Measurements from ENCODE around the gene NPTX1.

The NPTX1 gene

GRCh38 chr17:80429356-80430275, 46.8 kb downstream of the NPTX1 start:
- Histone ChIP-seq H3K9me3 (ENCODE audit: control insufficient read depth, insufficient read depth, low read length) (no peaks in the 10 kb centered on the region), H3K36me3 (ENCODE audit: insufficient read depth, low read length) (no peaks in the 10 kb centered on the region), H3K9ac (ENCODE audit: low read depth, low read length) (no peak overlapping the region), H3K4me1 (ENCODE audit: insufficient read depth, low read length) (no peaks in the 10 kb centered on the region; the same call in 1 of the 2 replicates)

- no peaks in the 10 kb centered on the region for H3K9me3 ChIP-seq (ENCODE audit: control insufficient read depth, insufficient read depth, low read length)
- H3K4me1 ChIP-seq (ENCODE audit: insufficient read depth, low read length) = no peaks in the 10 kb centered on the region; the same call in 1 of the 2 replicates
- no peak overlapping the region for H3K9ac ChIP-seq (ENCODE audit: low read depth, low read length)
- no peaks in the 10 kb centered on the region for H3K36me3 ChIP-seq (ENCODE audit: insufficient read depth, low read length)
Measured at GRCh38 chr17:80428796-80429195, 47.6 kb downstream of the NPTX1 start.

GRCh38 chr17:80428363-80428762, 48.0 kb downstream of the NPTX1 start:
- Histone ChIP-seq H3K4me1 (ENCODE audit: insufficient read depth, low read length) (no peaks in the 10 kb centered on the region; the same call in 1 of the 2 replicates), H3K9ac (ENCODE audit: low read depth, low read length) (no peak overlapping the region), H3K9me3 (ENCODE audit: control insufficient read depth, insufficient read depth, low read length) (no peaks in the 10 kb centered on the region), H3K36me3 (ENCODE audit: insufficient read depth, low read length) (no peaks in the 10 kb centered on the region)

- Histone ChIP-seq H3K9me3 (ENCODE audit: control insufficient read depth, insufficient read depth, low read length) (no peaks in the 10 kb centered on the region), H3K36me3 (ENCODE audit: insufficient read depth, low read length) (no peaks in the 10 kb centered on the region), H3K9ac (ENCODE audit: low read depth, low read length) (no peak overlapping the region), H3K4me1 (ENCODE audit: insufficient read depth, low read length) (no peaks in the 10 kb centered on the region; the same call in 1 of the 2 replicates)
Measured at GRCh38 chr17:80427366-80428282, 48.8 kb downstream of the NPTX1 start.

GRCh38 chr17:80426671-80427326, 49.6 kb downstream of the NPTX1 start:
- H3K9ac ChIP-seq (ENCODE audit: low read depth, low read length) = no peak overlapping the region
- no peaks in the 10 kb centered on the region; the same call in 1 of the 2 replicates for H3K4me1 ChIP-seq (ENCODE audit: insufficient read depth, low read length)
- H3K9me3 ChIP-seq (ENCODE audit: control insufficient read depth, insufficient read depth, low read length) = no peaks in the 10 kb centered on the region
- no peaks in the 10 kb centered on the region for H3K36me3 ChIP-seq (ENCODE audit: insufficient read depth, low read length)

- no peaks in the 10 kb centered on the region; the same call in 1 of the 2 replicates for H3K4me1 ChIP-seq (ENCODE audit: insufficient read depth, low read length)
- no peaks in the 10 kb centered on the region for H3K9me3 ChIP-seq (ENCODE audit: control insufficient read depth, insufficient read depth, low read length)
- H3K9ac ChIP-seq (ENCODE audit: low read depth, low read length) = no peak overlapping the region
- H3K36me3 ChIP-seq (ENCODE audit: insufficient read depth, low read length) = no peaks in the 10 kb centered on the region
Measured at GRCh38 chr17:80425835-80426426, 50.5 kb downstream of the NPTX1 start.

- Histone ChIP-seq H3K9me3 (ENCODE audit: control insufficient read depth, insufficient read depth, low read length) (no peaks in the 10 kb centered on the region), H3K4me1 (ENCODE audit: insufficient read depth, low read length) (no peaks in the 10 kb centered on the region; the same call in 1 of the 2 replicates), H3K9ac (ENCODE audit: low read depth, low read length) (no peak overlapping the region), H3K36me3 (ENCODE audit: insufficient read depth, low read length) (no peaks in the 10 kb centered on the region)
Measured at GRCh38 chr17:80424878-80425765, 51.3 kb downstream of the NPTX1 start.

GRCh38 chr17:80424261-80424660, 52.1 kb downstream of the NPTX1 start:
- H3K9ac ChIP-seq (ENCODE audit: low read depth, low read length) = no peak overlapping the region
- H3K36me3 ChIP-seq (ENCODE audit: insufficient read depth, low read length) = no peaks in the 10 kb centered on the region
- no peaks in the 10 kb centered on the region for H3K9me3 ChIP-seq (ENCODE audit: control insufficient read depth, insufficient read depth, low read length)
- no peaks in the 10 kb centered on the region; the same call in 1 of the 2 replicates for H3K4me1 ChIP-seq (ENCODE audit: insufficient read depth, low read length)

- H3K9ac ChIP-seq (ENCODE audit: low read depth, low read length) = no peak overlapping the region
- no peaks in the 10 kb centered on the region for H3K36me3 ChIP-seq (ENCODE audit: insufficient read depth, low read length)
- no peaks in the 10 kb centered on the region for H3K9me3 ChIP-seq (ENCODE audit: control insufficient read depth, insufficient read depth, low read length)
- H3K4me1 ChIP-seq (ENCODE audit: insufficient read depth, low read length) = no peaks in the 10 kb centered on the region; the same call in 1 of the 2 replicates
Measured at GRCh38 chr17:80423536-80424225, 52.7 kb downstream of the NPTX1 start.

- H3K9ac ChIP-seq (ENCODE audit: low read depth, low read length) = no peak overlapping the region
Measured at GRCh38 chr17:80422981-80423380, 53.4 kb downstream of the NPTX1 start.

GRCh38 chr17:80422276-80422675, 54.1 kb downstream of the NPTX1 start:
- Histone ChIP-seq H3K9ac (ENCODE audit: low read depth, low read length) (no peak overlapping the region), H3K4me1 (ENCODE audit: insufficient read depth, low read length) (no peaks in the 10 kb centered on the region; the same call in 1 of the 2 replicates), H3K36me3 (ENCODE audit: insufficient read depth, low read length) (no peaks in the 10 kb centered on the region), H3K9me3 (ENCODE audit: control insufficient read depth, insufficient read depth, low read length) (no peaks in the 10 kb centered on the region)

More at GRCh38 chr17:80422981-80423380, 53.4 kb downstream of the NPTX1 start:
- Histone ChIP-seq H3K9me3 (ENCODE audit: control insufficient read depth, insufficient read depth, low read length) (no peaks in the 10 kb centered on the region), H3K4me1 (ENCODE audit: insufficient read depth, low read length) (no peaks in the 10 kb centered on the region; the same call in 1 of the 2 replicates), H3K36me3 (ENCODE audit: insufficient read depth, low read length) (no peaks in the 10 kb centered on the region)

- Histone ChIP-seq H3K9ac (ENCODE audit: low read depth, low read length) (no peak overlapping the region), H3K36me3 (ENCODE audit: insufficient read depth, low read length) (no peaks in the 10 kb centered on the region; the same call in 1 of the 2 replicates), H3K4me1 (ENCODE audit: insufficient read depth, low read length) (no peaks in the 10 kb centered on the region), H3K9me3 (ENCODE audit: control insufficient read depth, insufficient read depth, low read length) (no peaks in the 10 kb centered on the region)
Measured at GRCh38 chr17:80421381-80422090, 54.9 kb downstream of the NPTX1 start.
